ENCODE results near the gene MAOB. TPM values are rescaled to one million over a fixed set of nuclear protein-coding genes. Genes with fewer than 3 reads are reported as not detected.
A peak's percentile ranks its signal among the peaks of the same experiment; 100 is the strongest.
"Not testable (repeated sequence)": the region's sequence is repeated elsewhere in the genome, so short reads cannot be mapped to it uniquely, and the experiment has no call there.

Gene MAOB
- polyA plus RNA-seq, 5 donors: 10.9 to 15.8 (median 12.8) TPM

GRCh38 chrX:43758044-43758443, 124.2 kb downstream of the MAOB start:
- DNase-seq: no peak

GRCh38 chrX:43756076-43756475, 126.2 kb downstream of the MAOB start:
- no peak for DNase-seq

GRCh38 chrX:43753637-43754036, 128.6 kb downstream of the MAOB start:
- DNase-seq: no peak

GRCh38 chrX:43750248-43750676, 132.0 kb downstream of the MAOB start:
- peak; percentile 32 to 40 for DNase-seq

- DNase-seq: no peak
Observed at GRCh38 chrX:43747476-43747875, 134.8 kb downstream of the MAOB start.

- DNase-seq: no peak
Observed at GRCh38 chrX:43745938-43746721, 136.1 kb downstream of the MAOB start.

- no peak for DNase-seq
Observed at GRCh38 chrX:43744284-43744683, 138.0 kb downstream of the MAOB start.

- no peak for DNase-seq
Observed at GRCh38 chrX:43743100-43743822, 139.0 kb downstream of the MAOB start.

- DNase-seq: no peak
Observed at GRCh38 chrX:43741843-43742573, 140.2 kb downstream of the MAOB start.

GRCh38 chrX:43735957-43736356, 146.3 kb downstream of the MAOB start:
- no peak for DNase-seq

GRCh38 chrX:43735534-43735933, 146.7 kb downstream of the MAOB start:
- DNase-seq: no peak

- DNase-seq: no peak
Observed at GRCh38 chrX:43734444-43734843, 147.8 kb downstream of the MAOB start.

GRCh38 chrX:43733699-43734098, 148.6 kb downstream of the MAOB start:
- no peak for DNase-seq

- no peak for DNase-seq
Observed at GRCh38 chrX:43731086-43731485, 151.2 kb downstream of the MAOB start.

GRCh38 chrX:43728966-43729365, 153.3 kb downstream of the MAOB start:
- DNase-seq: no peak

- no peak for DNase-seq
Observed at GRCh38 chrX:43728002-43728401, 154.2 kb downstream of the MAOB start.

GRCh38 chrX:43727254-43727653, 155.0 kb downstream of the MAOB start:
- not testable (repeated sequence) for DNase-seq

GRCh38 chrX:43725227-43725626, 157.0 kb downstream of the MAOB start:
- DNase-seq: not testable (repeated sequence)

GRCh38 chrX:43720961-43721360, 161.3 kb downstream of the MAOB start:
- DNase-seq: no peak

- DNase-seq: no peak
Observed at GRCh38 chrX:43720082-43720481, 162.2 kb downstream of the MAOB start.

GRCh38 chrX:43718956-43719355, 163.3 kb downstream of the MAOB start:
- no peak for DNase-seq

- no peak for DNase-seq
Observed at GRCh38 chrX:43718546-43718945, 163.7 kb downstream of the MAOB start.

- DNase-seq: no peak
Observed at GRCh38 chrX:43718081-43718480, 164.2 kb downstream of the MAOB start.

All from right lung (tissue), 5 donors.